Superior temporal gyrus (tissue), 1 donor: Measurements from ENCODE around the gene RERE.
"Not testable (repeated sequence)": the region's sequence is repeated elsewhere in the genome, so short reads cannot be mapped to it uniquely, and the experiment has no call there.

ENCODE experiments used
- DNase-seq: peaks from one replicate; pipeline ENCODE4 v3.0.0-alpha.2; 2016; ENCODE audit errors: extremely low spot score

The RERE gene

GRCh38 chr1:8718850-8719361, 98.5 kb downstream of the RERE start:
- DNase-seq, result peak; percentile 71

- no peak for DNase-seq
Measured at GRCh38 chr1:8717148-8717547, 100.3 kb downstream of the RERE start.

- DNase-seq, result no peak
Measured at GRCh38 chr1:8716238-8716637, 101.2 kb downstream of the RERE start.

GRCh38 chr1:8714173-8714572, 103.3 kb downstream of the RERE start:
- no peak for DNase-seq

GRCh38 chr1:8712413-8713231, 104.8 kb downstream of the RERE start:
- DNase-seq, result peak; percentile 61

- no peak for DNase-seq
Measured at GRCh38 chr1:8711873-8712412, 105.5 kb downstream of the RERE start.

GRCh38 chr1:8711151-8711550, 106.3 kb downstream of the RERE start:
- DNase-seq, result no peak

- no peak for DNase-seq
Measured at GRCh38 chr1:8708259-8708658, 109.2 kb downstream of the RERE start.

- peak; percentile 14 for DNase-seq
Measured at GRCh38 chr1:8706995-8707396, 110.4 kb downstream of the RERE start.

- DNase-seq, result peak; percentile 12
Measured at GRCh38 chr1:8706291-8706690, 111.1 kb downstream of the RERE start.

- no peak for DNase-seq
Measured at GRCh38 chr1:8704866-8705506, 112.5 kb downstream of the RERE start.

- DNase-seq, result peak; percentile 95
Measured at GRCh38 chr1:8702850-8703810, 114.3 kb downstream of the RERE start.

GRCh38 chr1:8702472-8702849, 115.0 kb downstream of the RERE start:
- DNase-seq, result no peak

- DNase-seq, result no peak
Measured at GRCh38 chr1:8701794-8702471, 115.5 kb downstream of the RERE start.

GRCh38 chr1:8699679-8700078, 117.8 kb downstream of the RERE start:
- DNase-seq, result no peak

- no peak for DNase-seq
Measured at GRCh38 chr1:8698937-8699447, 118.4 kb downstream of the RERE start.

- DNase-seq, result no peak
Measured at GRCh38 chr1:8698012-8698630, 119.3 kb downstream of the RERE start.

- DNase-seq, result not testable (repeated sequence)
Measured at GRCh38 chr1:8695442-8695841, 122.0 kb downstream of the RERE start.

- DNase-seq, result no peak
Measured at GRCh38 chr1:8693107-8693506, 124.3 kb downstream of the RERE start.

- DNase-seq, result no peak
Measured at GRCh38 chr1:8691662-8692061, 125.8 kb downstream of the RERE start.

- no peak for DNase-seq
Measured at GRCh38 chr1:8690253-8690525, 127.3 kb downstream of the RERE start.
